ENCODE results near the gene DYNLL2.

DYNLL2 gene

GRCh38 chr17:58086953-58087352, 3.7 kb downstream of the DYNLL2 start:
- Mint-ChIP-seq H3K9me3 (no peaks in the 10 kb centered on the region), H3K36me3 (ENCODE audit: low read depth) (peaks cover 60% of the 10 kb centered on the region), H3K27me3 (ENCODE audit: low read depth) (no peaks in the 10 kb centered on the region), H3K4me3 (peak overlapping the region; percentile 33 to 89 (median 34)), H3K27ac (no peak overlapping the region), H3K4me1 (peaks cover 57% of the 10 kb centered on the region)
- TF ChIP-seq, protein P1, sequence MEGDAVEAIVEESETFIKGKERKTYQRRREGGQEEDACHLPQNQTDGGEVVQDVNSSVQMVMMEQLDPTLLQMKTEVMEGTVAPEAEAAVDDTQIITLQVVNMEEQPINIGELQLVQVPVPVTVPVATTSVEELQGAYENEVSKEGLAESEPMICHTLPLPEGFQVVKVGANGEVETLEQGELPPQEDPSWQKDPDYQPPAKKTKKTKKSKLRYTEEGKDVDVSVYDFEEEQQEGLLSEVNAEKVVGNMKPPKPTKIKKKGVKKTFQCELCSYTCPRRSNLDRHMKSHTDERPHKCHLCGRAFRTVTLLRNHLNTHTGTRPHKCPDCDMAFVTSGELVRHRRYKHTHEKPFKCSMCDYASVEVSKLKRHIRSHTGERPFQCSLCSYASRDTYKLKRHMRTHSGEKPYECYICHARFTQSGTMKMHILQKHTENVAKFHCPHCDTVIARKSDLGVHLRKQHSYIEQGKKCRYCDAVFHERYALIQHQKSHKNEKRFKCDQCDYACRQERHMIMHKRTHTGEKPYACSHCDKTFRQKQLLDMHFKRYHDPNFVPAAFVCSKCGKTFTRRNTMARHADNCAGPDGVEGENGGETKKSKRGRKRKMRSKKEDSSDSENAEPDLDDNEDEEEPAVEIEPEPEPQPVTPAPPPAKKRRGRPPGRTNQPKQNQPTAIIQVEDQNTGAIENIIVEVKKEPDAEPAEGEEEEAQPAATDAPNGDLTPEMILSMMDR (IDR thresholded peaks at IDR 0.05; ENCODE audit: unreplicated experiment in 3 of 3) = no peak

DNA sequence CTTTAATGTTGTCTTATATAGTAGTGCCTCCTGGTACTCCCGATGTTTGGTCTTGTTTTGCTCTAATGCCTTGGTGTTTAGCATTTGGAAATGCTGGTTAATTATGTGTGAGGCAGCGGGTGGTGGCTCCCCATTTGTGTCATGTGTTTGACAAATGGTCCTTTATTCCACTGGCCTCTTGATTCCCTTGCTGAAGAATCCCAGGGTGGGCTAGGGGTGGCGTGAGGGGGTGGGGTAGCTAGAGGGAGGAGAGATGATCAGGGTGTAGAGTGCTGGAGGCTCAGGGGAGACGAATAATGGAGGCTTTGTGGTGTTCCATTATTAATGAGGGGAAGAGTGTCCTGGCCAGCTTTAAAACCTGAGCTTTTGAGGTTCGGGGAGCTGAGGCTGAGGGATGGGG, 5.4 kb downstream of the DYNLL2 start:
- H3K27me3 Mint-ChIP-seq (ENCODE audit: low read depth) = no peaks in the 10 kb centered on the region
- peaks cover 47% of the 10 kb centered on the region for H3K4me1 Mint-ChIP-seq
- no peak overlapping the region for H3K4me3 Mint-ChIP-seq
- H3K27ac Mint-ChIP-seq = no peak overlapping the region
- no peaks in the 10 kb centered on the region for H3K9me3 Mint-ChIP-seq
- TF ChIP-seq, protein P1 (IDR thresholded peaks at IDR 0.05; ENCODE audit: unreplicated experiment in 3 of 3) = no peak
- peaks cover 76% of the 10 kb centered on the region for H3K36me3 Mint-ChIP-seq (ENCODE audit: low read depth)

DNA sequence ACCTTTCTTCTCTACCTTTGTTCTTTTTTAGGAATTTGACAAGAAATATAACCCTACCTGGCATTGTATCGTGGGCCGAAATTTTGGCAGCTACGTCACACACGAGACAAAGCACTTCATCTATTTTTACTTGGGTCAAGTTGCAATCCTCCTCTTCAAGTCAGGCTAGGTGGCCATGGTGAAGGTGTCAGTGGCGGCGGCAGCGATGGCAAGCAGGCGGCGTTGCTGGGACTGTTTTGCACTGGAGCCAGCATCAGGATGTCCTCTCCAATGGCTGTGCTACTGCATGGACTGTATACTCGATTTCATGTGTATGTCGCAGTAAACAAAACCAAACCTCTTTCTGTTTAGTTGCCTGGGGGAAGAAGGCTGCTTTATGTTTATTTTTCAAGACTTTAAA, 5.9 kb downstream of the DYNLL2 start:
- TF ChIP-seq, protein P1 (IDR thresholded peaks at IDR 0.05; ENCODE audit: unreplicated experiment in 3 of 3) = no peak
- Mint-ChIP-seq H3K36me3 (ENCODE audit: low read depth) (peaks cover 81% of the 10 kb centered on the region), H3K4me1 (peaks cover 47% of the 10 kb centered on the region), H3K4me3 (no peak overlapping the region), H3K27me3 (ENCODE audit: low read depth) (no peaks in the 10 kb centered on the region), H3K27ac (no peak overlapping the region), H3K9me3 (no peaks in the 10 kb centered on the region)

GRCh38 chr17:58091024-58091567, 7.9 kb downstream of the DYNLL2 start:
- no peak overlapping the region for H3K27ac Mint-ChIP-seq
- H3K4me1 Mint-ChIP-seq = peaks cover 31% of the 10 kb centered on the region
- no peaks in the 10 kb centered on the region for H3K27me3 Mint-ChIP-seq (ENCODE audit: low read depth)
- TF ChIP-seq, protein P1 (IDR thresholded peaks at IDR 0.05; ENCODE audit: unreplicated experiment in 3 of 3) = no peak
- no peaks in the 10 kb centered on the region for H3K9me3 Mint-ChIP-seq
- H3K36me3 Mint-ChIP-seq (ENCODE audit: low read depth) = peaks cover 94% of the 10 kb centered on the region
- H3K4me3 Mint-ChIP-seq = no peak overlapping the region

- H3K4me3 Mint-ChIP-seq = no peak overlapping the region
- no peak overlapping the region for H3K27ac Mint-ChIP-seq
- H3K9me3 Mint-ChIP-seq = no peaks in the 10 kb centered on the region
- H3K27me3 Mint-ChIP-seq (ENCODE audit: low read depth) = no peaks in the 10 kb centered on the region
- H3K4me1 Mint-ChIP-seq = peaks cover 20% of the 10 kb centered on the region
- H3K36me3 Mint-ChIP-seq (ENCODE audit: low read depth) = peaks cover 89% of the 10 kb centered on the region
- TF ChIP-seq, protein P1 (IDR thresholded peaks at IDR 0.05; ENCODE audit: unreplicated experiment in 3 of 3) = no peak
These were observed 9.0 kb downstream of the DYNLL2 start for GRCh38 chr17:58092101-58092796.
